Measurements from ENCODE around the gene TGFBR2. TPM values are rescaled to one million over a fixed set of nuclear protein-coding genes. Genes with fewer than 3 reads are reported as not detected.
A peak's percentile ranks its signal among the peaks of the same experiment; 100 is the strongest.

The TGFBR2 gene
- polyA plus RNA-seq, 1 of the 3 experiments (the other 2 are of a cell fraction) = 48.3 TPM

DNA sequence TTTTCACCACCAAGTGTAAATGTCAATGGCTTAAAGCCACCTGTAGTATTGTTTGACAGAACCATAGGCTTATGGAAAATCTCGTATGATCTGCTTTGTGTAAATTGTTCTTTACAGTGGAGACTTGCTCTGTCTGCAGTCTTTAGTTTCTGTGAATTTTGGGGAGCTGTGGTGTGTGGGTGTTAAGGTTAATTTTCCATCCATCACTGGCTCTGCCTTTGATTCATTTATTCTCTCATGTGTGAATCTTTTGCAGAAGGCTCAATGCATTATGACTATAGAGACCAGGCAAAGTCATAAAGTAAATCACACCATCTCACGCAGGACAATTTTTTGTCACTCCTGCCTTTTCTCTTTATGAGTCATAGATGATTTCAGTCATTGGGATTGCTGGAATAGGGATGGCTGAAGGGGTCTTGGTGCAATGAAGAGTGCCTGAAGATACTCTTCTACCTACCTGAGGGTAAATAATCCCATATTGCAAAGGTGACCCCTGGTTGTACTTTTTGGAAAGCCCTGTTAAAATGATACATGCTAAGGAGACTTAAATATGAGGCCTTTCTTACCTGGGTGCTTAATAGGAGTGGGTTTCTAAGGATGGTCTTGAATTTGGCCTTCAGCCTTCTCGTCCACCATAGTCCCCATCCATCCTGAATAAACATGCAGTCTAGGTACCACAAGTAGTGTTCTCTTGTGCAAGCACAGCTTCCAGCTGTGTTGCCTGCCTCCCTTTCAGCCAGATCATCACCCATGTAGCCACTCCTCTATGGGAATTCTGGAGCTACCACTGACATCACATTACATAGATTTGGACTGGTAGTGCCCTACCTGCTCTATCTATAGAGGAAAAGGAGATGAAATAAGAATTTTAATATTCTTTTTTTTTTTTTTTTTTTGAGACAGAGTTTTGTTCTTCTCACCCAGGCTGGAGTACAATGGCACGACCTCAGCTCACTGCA is 14.3 kb downstream of the TGFBR2 start:
- H3K9me3 ChIP-seq = no peaks in the 10 kb centered on the region
- POLR2A ChIA-PET = no interaction called here
- CTCF ChIA-PET = interaction anchor here (1.6 kb wide), 1 partner anchor 16 kb away, joined by 3 read pairs; no protein-coding TSS in a partner anchor
- peaks cover 0 to 48% of the 10 kb centered on the region in 2 experiments for H3K36me3 ChIP-seq (replicated peaks in 1 of 2; ENCODE audit: control insufficient read depth in 1 of 2, insufficient read depth in 2 of 2, low read length in 1 of 2)
- H3F3A ChIP-seq (replicated peaks; ENCODE audit: insufficient read depth) = peaks cover 27% of the 10 kb centered on the region
- H3K4me1 ChIP-seq (ENCODE audit: control insufficient read depth in 1 of 2, insufficient read depth in 2 of 2, low read depth in 1 of 2, low read length in 1 of 2) = peaks cover 0 to 48% of the 10 kb centered on the region in 2 experiments; a peak in 2 of 4 replicates
- H3K79me2 ChIP-seq (ENCODE audit: insufficient read depth) = peaks cover 100% of the 10 kb centered on the region
- TF ChIP-seq FOSL2 (IDR thresholded peaks at IDR 0.05; ENCODE audit: borderline replicate concordance, low read depth) (peak; percentile 4; the same call in 1 of the 2 replicates), FOXM1 (IDR thresholded peaks at IDR 0.05; ENCODE audit: low read depth) (no peak)
- TF ChIP-seq, protein P1, sequence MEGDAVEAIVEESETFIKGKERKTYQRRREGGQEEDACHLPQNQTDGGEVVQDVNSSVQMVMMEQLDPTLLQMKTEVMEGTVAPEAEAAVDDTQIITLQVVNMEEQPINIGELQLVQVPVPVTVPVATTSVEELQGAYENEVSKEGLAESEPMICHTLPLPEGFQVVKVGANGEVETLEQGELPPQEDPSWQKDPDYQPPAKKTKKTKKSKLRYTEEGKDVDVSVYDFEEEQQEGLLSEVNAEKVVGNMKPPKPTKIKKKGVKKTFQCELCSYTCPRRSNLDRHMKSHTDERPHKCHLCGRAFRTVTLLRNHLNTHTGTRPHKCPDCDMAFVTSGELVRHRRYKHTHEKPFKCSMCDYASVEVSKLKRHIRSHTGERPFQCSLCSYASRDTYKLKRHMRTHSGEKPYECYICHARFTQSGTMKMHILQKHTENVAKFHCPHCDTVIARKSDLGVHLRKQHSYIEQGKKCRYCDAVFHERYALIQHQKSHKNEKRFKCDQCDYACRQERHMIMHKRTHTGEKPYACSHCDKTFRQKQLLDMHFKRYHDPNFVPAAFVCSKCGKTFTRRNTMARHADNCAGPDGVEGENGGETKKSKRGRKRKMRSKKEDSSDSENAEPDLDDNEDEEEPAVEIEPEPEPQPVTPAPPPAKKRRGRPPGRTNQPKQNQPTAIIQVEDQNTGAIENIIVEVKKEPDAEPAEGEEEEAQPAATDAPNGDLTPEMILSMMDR (IDR thresholded peaks at IDR 0.05) = no peak
- no peak overlapping the region for H3K4me2 ChIP-seq
- peaks cover 44% of the 10 kb centered on the region for H4K20me1 ChIP-seq (ENCODE audit: insufficient read depth)
- 88% methylated on average over 4 of the region's 4 CpGs for WGBS (ENCODE audit: low lambda C conversion rate)
- no peak overlapping the region for H3K27ac ChIP-seq (ENCODE audit: low read depth in 2 of 2, low read length in 1 of 2)
- no peak for DNase-seq
- H3K27me3 ChIP-seq (ENCODE audit: insufficient read depth) = no peaks in the 10 kb centered on the region
- H2AFZ ChIP-seq (ENCODE audit: low read depth) = no peak overlapping the region
- no peak overlapping the region for H3K4me3 ChIP-seq (ENCODE audit: low read depth in 2 of 2, low read length in 1 of 2)
- no peaks in the 10 kb centered on the region for H3K9me2 ChIP-seq
- no peak overlapping the region for H3K9ac ChIP-seq

GRCh38 chr3:30621576-30621975 is 15.2 kb downstream of the TGFBR2 start:
- POLR2A ChIA-PET = no interaction called here
- H2AFZ ChIP-seq (ENCODE audit: low read depth) = no peak overlapping the region
- no peak overlapping the region for H3K4me3 ChIP-seq (ENCODE audit: low read depth in 2 of 2, low read length in 1 of 2)
- H3K4me2 ChIP-seq = no peak overlapping the region
- peaks cover 41% of the 10 kb centered on the region for H4K20me1 ChIP-seq (ENCODE audit: insufficient read depth)
- H3K79me2 ChIP-seq (ENCODE audit: insufficient read depth) = peaks cover 100% of the 10 kb centered on the region
- H3K9me2 ChIP-seq = no peaks in the 10 kb centered on the region
- H3F3A ChIP-seq (replicated peaks; ENCODE audit: insufficient read depth) = peaks cover 28% of the 10 kb centered on the region
- no peaks in the 10 kb centered on the region for H3K27me3 ChIP-seq (ENCODE audit: insufficient read depth)
- H3K9ac ChIP-seq = no peak overlapping the region
- 83% methylated on average over 2 of the region's 2 CpGs for WGBS (ENCODE audit: low lambda C conversion rate)
- no peak for DNase-seq
- no peak for TF ChIP-seq GATA2 (CRISPR knock-in tag; IDR thresholded peaks at IDR 0.05)
- no peak for TF ChIP-seq EP300 (IDR thresholded peaks at IDR 0.05; ENCODE audit: borderline replicate concordance in 1 of 2, low read depth in 1 of 2, low read length in 1 of 2)
- TF ChIP-seq CHD2 (IDR thresholded peaks at IDR 0.05; ENCODE audit: low read length, partially characterized antibody) = no peak
- no peak for TF ChIP-seq GABPA (IDR thresholded peaks at IDR 0.05; ENCODE audit: low read depth)
- TF ChIP-seq RXRA (IDR thresholded peaks at IDR 0.05; ENCODE audit: borderline replicate concordance, low read depth) = no peak
- no peak for TF ChIP-seq IRF3 (IDR thresholded peaks at IDR 0.05; ENCODE audit: low read depth, low read length)
- no peak for TF ChIP-seq MEF2A (IDR thresholded peaks at IDR 0.05; ENCODE audit: borderline replicate concordance, low read depth)
- TF ChIP-seq RAD21 (IDR thresholded peaks at IDR 0.05; ENCODE audit: low read length) = no peak
- CTCF ChIA-PET = no interaction called here
- H3K27ac ChIP-seq (ENCODE audit: low read depth in 2 of 2, low read length in 1 of 2) = no peak overlapping the region; a peak in 1 of 4 replicates
- peaks cover 3 to 49% of the 10 kb centered on the region in 2 experiments; a peak in 2 of 4 replicates for H3K4me1 ChIP-seq (ENCODE audit: control insufficient read depth in 1 of 2, insufficient read depth in 2 of 2, low read depth in 1 of 2, low read length in 1 of 2)
- no peaks in the 10 kb centered on the region for H3K9me3 ChIP-seq
- H3K36me3 ChIP-seq (replicated peaks in 1 of 2; ENCODE audit: control insufficient read depth in 1 of 2, insufficient read depth in 2 of 2, low read length in 1 of 2) = peaks cover 0 to 53% of the 10 kb centered on the region in 2 experiments
